ENCODE results near the gene AIM2. TPM values are rescaled to one million over a fixed set of nuclear protein-coding genes. Genes with fewer than 3 reads are reported as not detected.
A peak's percentile ranks its signal among the peaks of the same experiment; 100 is the strongest.

AIM2 gene, protein sequence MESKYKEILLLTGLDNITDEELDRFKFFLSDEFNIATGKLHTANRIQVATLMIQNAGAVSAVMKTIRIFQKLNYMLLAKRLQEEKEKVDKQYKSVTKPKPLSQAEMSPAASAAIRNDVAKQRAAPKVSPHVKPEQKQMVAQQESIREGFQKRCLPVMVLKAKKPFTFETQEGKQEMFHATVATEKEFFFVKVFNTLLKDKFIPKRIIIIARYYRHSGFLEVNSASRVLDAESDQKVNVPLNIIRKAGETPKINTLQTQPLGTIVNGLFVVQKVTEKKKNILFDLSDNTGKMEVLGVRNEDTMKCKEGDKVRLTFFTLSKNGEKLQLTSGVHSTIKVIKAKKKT
- total RNA-seq = 1 to 10 TPM in 2 of 4 donors, under 1 TPM in 2; 0.27 to 3.2 (median 1.1) TPM

DNA sequence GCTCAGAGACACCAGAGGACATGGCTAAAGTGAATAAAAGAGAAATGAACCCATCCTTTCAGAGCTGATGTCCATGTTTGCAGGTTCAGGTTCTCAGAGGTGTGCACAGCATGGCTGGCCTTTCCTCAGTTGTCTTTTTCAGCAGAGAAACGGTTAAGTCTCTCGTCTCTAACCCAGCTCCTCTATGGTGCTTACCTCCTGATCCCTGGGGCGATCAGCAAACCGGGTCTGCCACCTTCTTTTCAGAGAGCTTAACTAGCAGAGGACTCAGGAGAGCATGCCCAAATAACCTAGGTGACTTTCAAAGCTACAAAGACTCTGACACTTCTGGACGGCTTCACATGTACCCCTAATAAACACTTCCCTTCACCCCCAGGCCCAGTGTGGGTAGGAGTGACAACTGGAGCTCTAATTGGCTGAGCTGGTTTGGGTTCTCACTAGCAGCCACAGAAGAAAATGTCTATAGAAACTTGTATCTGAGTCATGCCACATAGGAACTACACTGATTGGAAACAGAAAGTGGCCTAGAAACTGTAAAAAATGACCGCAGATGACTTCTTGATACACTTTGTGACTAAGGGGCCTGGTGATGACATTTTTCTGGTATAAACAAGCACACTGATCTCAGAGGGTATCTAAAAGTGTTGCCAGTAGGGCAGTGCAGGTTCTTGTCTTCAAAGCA, at the start of gene AIM2:
TSS of gene AIM2 (minus strand) at position 329 of the 682 bp plus-strand sequence. CDS start 3,267 bp downstream, outside the sequence.
- no peak for DNase-seq
- H3K36me3 ChIP-seq = no peaks in the 10 kb centered on the region
- TF ChIP-seq, protein P1, sequence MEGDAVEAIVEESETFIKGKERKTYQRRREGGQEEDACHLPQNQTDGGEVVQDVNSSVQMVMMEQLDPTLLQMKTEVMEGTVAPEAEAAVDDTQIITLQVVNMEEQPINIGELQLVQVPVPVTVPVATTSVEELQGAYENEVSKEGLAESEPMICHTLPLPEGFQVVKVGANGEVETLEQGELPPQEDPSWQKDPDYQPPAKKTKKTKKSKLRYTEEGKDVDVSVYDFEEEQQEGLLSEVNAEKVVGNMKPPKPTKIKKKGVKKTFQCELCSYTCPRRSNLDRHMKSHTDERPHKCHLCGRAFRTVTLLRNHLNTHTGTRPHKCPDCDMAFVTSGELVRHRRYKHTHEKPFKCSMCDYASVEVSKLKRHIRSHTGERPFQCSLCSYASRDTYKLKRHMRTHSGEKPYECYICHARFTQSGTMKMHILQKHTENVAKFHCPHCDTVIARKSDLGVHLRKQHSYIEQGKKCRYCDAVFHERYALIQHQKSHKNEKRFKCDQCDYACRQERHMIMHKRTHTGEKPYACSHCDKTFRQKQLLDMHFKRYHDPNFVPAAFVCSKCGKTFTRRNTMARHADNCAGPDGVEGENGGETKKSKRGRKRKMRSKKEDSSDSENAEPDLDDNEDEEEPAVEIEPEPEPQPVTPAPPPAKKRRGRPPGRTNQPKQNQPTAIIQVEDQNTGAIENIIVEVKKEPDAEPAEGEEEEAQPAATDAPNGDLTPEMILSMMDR (IDR thresholded peaks at IDR 0.05) = no peak
- TF ChIP-seq POLR2A (IDR thresholded peaks at IDR 0.05) = peak in 1 of 4 donors; percentile 53
- peak within 1 kb of the TSS in 2 of 4 donors; percentile 8 to 48 for H3K4me3 ChIP-seq
- 24 to 43% methylated on average over 1 to 5 of the region's 6 CpGs for WGBS, 2 donors
- no peaks in the 10 kb centered on the region for H3K27me3 ChIP-seq
- H3K4me1 ChIP-seq = peaks cover 0 to 30% (median 3%) of the 10 kb centered on the region in 3 donors
- H3K27ac ChIP-seq = peak within 1 kb of the TSS; percentile 63 to 86 (median 67)
- no peaks in the 10 kb centered on the region for H3K9me3 ChIP-seq
- intact Hi-C loops (cut with DNase I) = loop anchor here (10.0 kb wide), 1 partner anchor 872 kb away; no protein-coding TSS in a partner anchor

DNA sequence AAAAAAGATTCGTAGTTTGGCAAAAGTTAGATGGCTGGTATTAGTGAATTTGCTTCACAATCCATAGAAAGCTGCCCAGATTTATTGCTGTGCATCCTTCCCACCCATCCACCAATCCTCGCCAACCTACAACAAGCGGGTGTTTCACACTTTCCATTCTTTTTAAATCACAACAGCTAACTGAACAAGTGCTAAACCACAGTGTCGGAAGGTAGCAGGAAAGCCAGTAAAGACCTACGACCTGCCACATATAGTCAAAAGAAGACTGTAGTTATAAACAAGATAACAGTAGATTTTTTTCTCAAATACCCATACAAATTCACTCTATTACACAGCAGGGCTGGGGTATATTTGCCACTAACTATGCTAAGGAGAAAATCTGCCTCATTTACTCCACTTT, 47.0 kb upstream of the AIM2 start:
- no peaks in the 10 kb centered on the region for H3K36me3 ChIP-seq
- no peak overlapping the region for H3K4me3 ChIP-seq
- H3K27me3 ChIP-seq = no peaks in the 10 kb centered on the region
- peaks cover 0 to 24% (median 10%) of the 10 kb centered on the region in 3 donors for H3K4me1 ChIP-seq
- TF ChIP-seq, protein P1 (IDR thresholded peaks at IDR 0.05) = no peak
- no peak for TF ChIP-seq POLR2A (IDR thresholded peaks at IDR 0.05)
- no peak overlapping the region for H3K27ac ChIP-seq
- intact Hi-C loops (cut with DNase I) = no loop called here
- 86 to 93% methylated on average over 5 of the region's 5 CpGs for WGBS, 2 donors
- no peak for DNase-seq
- no peaks in the 10 kb centered on the region for H3K9me3 ChIP-seq

DNA sequence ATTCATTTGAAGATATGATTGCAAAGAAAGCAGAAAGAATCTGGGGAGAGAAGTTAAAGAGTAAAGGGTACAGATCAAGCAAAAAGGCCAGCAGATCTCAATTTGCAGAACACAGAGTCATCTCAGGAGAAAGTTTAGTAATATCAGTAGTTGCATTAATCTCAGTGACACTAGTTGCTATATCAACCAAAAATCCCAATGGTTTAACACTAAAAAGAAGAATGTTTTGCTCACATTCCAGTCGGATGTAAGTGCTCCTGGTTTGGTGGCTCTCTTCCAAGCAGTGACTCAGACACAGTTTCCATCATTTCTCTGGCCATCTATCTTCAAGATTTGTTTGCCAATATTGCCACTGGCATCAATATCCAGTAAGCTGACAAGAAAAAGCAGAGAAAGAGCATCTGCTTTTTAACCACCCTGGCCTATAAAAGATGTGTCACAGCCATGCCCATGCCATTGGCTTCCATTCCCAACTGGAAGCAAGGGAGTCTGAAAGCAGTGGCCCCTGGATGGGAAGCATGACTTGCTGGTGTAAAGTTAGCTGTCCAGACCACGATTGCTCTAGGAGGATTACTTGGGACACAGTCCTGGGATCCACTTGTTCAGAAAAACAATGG, 45.5 kb upstream of the AIM2 start:
- H3K27ac ChIP-seq = peak overlapping the region in 1 of 4 donors; percentile 14
- no peaks in the 10 kb centered on the region for H3K36me3 ChIP-seq
- H3K9me3 ChIP-seq = no peaks in the 10 kb centered on the region
- DNase-seq = no peak
- no peaks in the 10 kb centered on the region for H3K27me3 ChIP-seq
- 23 to 25% methylated on average over 2 of the region's 2 CpGs for WGBS, 2 donors
- H3K4me3 ChIP-seq = no peak overlapping the region
- H3K4me1 ChIP-seq = peaks cover 0 to 24% (median 10%) of the 10 kb centered on the region in 3 donors
- intact Hi-C loops (cut with DNase I) = no loop called here
- TF ChIP-seq POLR2A (IDR thresholded peaks at IDR 0.05) = no peak
- TF ChIP-seq, protein P1 (IDR thresholded peaks at IDR 0.05) = no peak

DNA sequence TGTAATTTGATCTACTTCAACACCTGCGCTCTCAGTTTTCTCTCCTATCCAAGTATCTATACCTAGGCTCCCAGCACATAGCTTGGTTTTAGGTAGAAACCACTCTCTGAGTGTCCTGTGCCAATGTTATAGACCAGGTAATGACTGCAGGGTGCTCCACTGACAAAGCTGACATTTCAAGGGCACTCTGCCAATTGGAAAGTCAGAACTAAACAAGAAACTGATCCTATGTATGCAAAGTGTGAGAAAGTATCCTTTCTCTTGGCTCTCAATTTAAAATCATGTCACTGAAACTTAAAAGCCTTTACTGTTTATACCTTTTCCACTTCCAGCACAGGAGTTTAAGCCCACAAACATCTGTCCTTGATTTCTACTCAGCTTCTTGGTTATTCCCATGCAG, 45.0 kb upstream of the AIM2 start:
- 58 to 75% methylated on average over 1 of the region's 1 CpG for WGBS, 2 donors
- H3K4me1 ChIP-seq = peaks cover 0 to 24% (median 10%) of the 10 kb centered on the region in 3 donors
- no peak for TF ChIP-seq POLR2A (IDR thresholded peaks at IDR 0.05)
- TF ChIP-seq, protein P1 (IDR thresholded peaks at IDR 0.05) = no peak
- H3K27ac ChIP-seq = peak overlapping the region in 1 of 4 donors; percentile 14
- DNase-seq = no peak
- no peaks in the 10 kb centered on the region for H3K36me3 ChIP-seq
- no peaks in the 10 kb centered on the region for H3K9me3 ChIP-seq
- no peak overlapping the region for H3K4me3 ChIP-seq
- intact Hi-C loops (cut with DNase I) = no loop called here
- H3K27me3 ChIP-seq = no peaks in the 10 kb centered on the region
